HepG2 (cell line): Measurements from ENCODE around the gene LRBA. TPM values are rescaled to one million over a fixed set of nuclear protein-coding genes. Genes with fewer than 3 reads are reported as not detected.

ENCODE experiments used
- ATAC-seq: fragments of 200-7000 bp; cut with Tn5 transposase; 3 replicates; pipeline ENCODE4 v1.9.1; 2020; ENCODE audit warnings: mild to moderate bottlenecking, moderate library complexity
- BruUV-seq: library from RNA; stranded (reverse); fragments of 400-500 nt; replicated peaks from 2 replicates; lab custom pipeline; 2021; lab: Mats Ljungman, UMichigan
- CTCF ChIA-PET: fragments of 300-600 bp; formaldehyde crosslinking; extraction: SDS; loops from one replicate; lab custom pipeline; 2021; ENCODE audit warnings: low total read pairs, inconsistent platforms, low intra/inter-chr PET ratio; lab: Yijun Ruan, JAX
- POLR2A ChIA-PET: fragments of 350-600 bp; sonication (Branson Sonifier 250); formaldehyde crosslinking; loops from one replicate; lab custom pipeline; 2020; ENCODE audit warnings: antibody characterized with exemption, inconsistent platforms; lab: Yijun Ruan, JAX
- DNase-seq: peaks from one replicate; pipeline ENCODE4 v3.0.0-alpha.2; 2015; ENCODE audit warnings: low spot score
- FAIRE-seq: peaks from 3 replicates; lab custom pipeline; 2011; peaks lifted over from hg19 to GRCh38; lab: Jason Lieb, UNC
- H2AFZ ChIP-seq: one replicate; pipeline ENCODE4 v1.6.1; 2011; ENCODE audit warnings: low read length, inconsistent platforms
- H3K27ac ChIP-seq: fragments of 300-600 bp; 3 replicates; pipeline ENCODE4 v1.8.0; 2011; ENCODE audit warnings: mixed run types, mild to moderate bottlenecking, mixed read lengths, low read length, inconsistent platforms; ENCODE audit not compliant: insufficient read depth; ENCODE audit errors: extremely low read length
- H3K27me3 ChIP-seq, 2 experiments: fragments of 200-600 bp in 1 of 2; 2 replicates in 1 of 2; 3 replicates in 1 of 2; pipeline versions ENCODE4 v1.6.0 to v1.8.0; 2011; ENCODE audit warnings: low read length in 2 of 2, mild to moderate bottlenecking in 2 of 2, moderate library complexity in 2 of 2, inconsistent platforms in 1 of 2; ENCODE audit not compliant: insufficient read depth in 2 of 2, control insufficient read depth in 1 of 2
- H3K36me3 ChIP-seq, 2 experiments: fragments of 200-600 bp in 1 of 2; replicated peaks in 1 of 2; 2 replicates in 1 of 2; 3 replicates in 1 of 2; pipeline versions ENCODE4 v1.5.1 to v1.8.0; 2011; ENCODE audit warnings: low read length in 2 of 2, inconsistent platforms in 1 of 2; ENCODE audit not compliant: insufficient read depth in 2 of 2, control insufficient read depth in 1 of 2
- H3K4me1 ChIP-seq: 2 replicates; pipeline ENCODE4 v1.5.1; 2012; ENCODE audit warnings: low read length, inconsistent platforms; ENCODE audit not compliant: insufficient read depth
- H3K4me2 ChIP-seq: 2 replicates; pipeline ENCODE4 v1.6.0; 2011; ENCODE audit warnings: low read depth, low read length, inconsistent platforms
- H3K4me3 ChIP-seq, 3 experiments: fragments of 200-600 bp in 1 of 3; sonication (generic), shearing (Covaris generic) in 1 of 3; replicated peaks in 1 of 3; 2 replicates each; pipeline ENCODE4 v1.5.1; 2011 to 2016; ENCODE audit warnings: low read length in 3 of 3, inconsistent platforms in 2 of 3, low read depth in 2 of 3, mild to moderate bottlenecking in 2 of 3, control low read depth in 1 of 3, mixed read lengths in 1 of 3; ENCODE audit not compliant: insufficient read depth in 1 of 3
- H3K79me2 ChIP-seq: one replicate; pipeline ENCODE4 v1.6.1; 2011; ENCODE audit warnings: low read length, inconsistent platforms; ENCODE audit not compliant: insufficient read depth
- H3K9ac ChIP-seq: 2 replicates; pipeline ENCODE4 v1.6.0; 2011; ENCODE audit warnings: mild to moderate bottlenecking, low read depth, low read length, inconsistent platforms; ENCODE audit not compliant: insufficient read depth
- H3K9me3 ChIP-seq: 2 replicates; pipeline ENCODE4 v1.5.1; 2012; ENCODE audit warnings: mild to moderate bottlenecking, low read length
- H4K20me1 ChIP-seq: 2 replicates; pipeline ENCODE4 v1.6.0; 2011; ENCODE audit warnings: inconsistent platforms, mild to moderate bottlenecking, low read length, moderate library complexity; ENCODE audit not compliant: insufficient read depth
- CCAR2 ChIP-seq: fragments of 200-400 bp; formaldehyde crosslinking; optimal IDR thresholded peaks from 2 replicates; pipeline ENCODE3; 2018; ENCODE audit warnings: low read depth, mild to moderate bottlenecking, low read length, moderate library complexity
- FLYWCH1 ChIP-seq: sonication (generic); formaldehyde crosslinking; IDR thresholded peaks from 2 replicates; pipeline ENCODE4 v1.8.1; 2023; ENCODE audit warnings: mild to moderate bottlenecking, missing genetic modification reagents
- IKZF4 ChIP-seq: sonication (generic); formaldehyde crosslinking; IDR thresholded peaks from 2 replicates; pipeline ENCODE4 v1.5.1; 2020; ENCODE audit warnings: borderline replicate concordance, mild to moderate bottlenecking, low read depth, missing genetic modification reagents; ENCODE audit errors: not compliant biosample characterization
- MBNL3 ChIP-seq: fragments of 250-450 bp; sonication (Bioruptor Pico); conservative IDR thresholded peaks from 2 replicates; pipeline ENCODE4 v1.8.0; 2022; ENCODE audit warnings: mild to moderate bottlenecking, inconsistent platforms
- NFE2L1 ChIP-seq: sonication (generic); formaldehyde crosslinking; IDR thresholded peaks from 2 replicates; pipeline ENCODE4 v1.4.0; 2020; ENCODE audit warnings: missing genetic modification reagents, mild to moderate bottlenecking, borderline replicate concordance
- PTBP1 ChIP-seq: fragments of 200-400 bp; formaldehyde crosslinking; IDR thresholded peaks from 2 replicates; pipeline ENCODE4 v1.6.1; 2018; ENCODE audit warnings: low read length, low read depth; ENCODE audit not compliant: poor library complexity, severe bottlenecking
- ZNF160 ChIP-seq: sonication (generic); formaldehyde crosslinking; IDR thresholded peaks from 2 replicates; pipeline ENCODE4 v1.8.0; 2022; ENCODE audit warnings: mild to moderate bottlenecking, inconsistent platforms, missing genetic modification reagents
- ZNF556 ChIP-seq: sonication (generic); formaldehyde crosslinking; IDR thresholded peaks from 2 replicates; pipeline ENCODE4 v1.4.0; 2020; ENCODE audit warnings: mild to moderate bottlenecking, missing genetic modification reagents, borderline replicate concordance
- ZNF557 ChIP-seq: sonication (generic); formaldehyde crosslinking; IDR thresholded peaks from 2 replicates; pipeline ENCODE4 v1.4.0; 2020; ENCODE audit warnings: missing genetic modification reagents
- ZNF780A ChIP-seq: sonication (generic); formaldehyde crosslinking; IDR thresholded peaks from 2 replicates; pipeline ENCODE4 v1.8.0; 2022; ENCODE audit warnings: mild to moderate bottlenecking, missing genetic modification reagents, moderate library complexity
- WGBS: methylation state at CpG from one replicate; pipeline ENCODE4 v1.1.6; 2017; ENCODE audit warnings: low lambda C conversion rate; 5-methylcytosine and 5-hydroxymethylcytosine counted together
- in situ Hi-C: cut with HindIII; loops from 2 replicates; pipeline ENCODE4 v1.10.0; 2017; ENCODE audit warnings: low pct_unique_long_range_greater_than_20kb; ENCODE audit not compliant: extremely low pct_ligation_motif_present
- intact Hi-C: fragments of 100-400 bp; cut with micrococcal nuclease; formaldehyde crosslinking; loops from one replicate; pipeline ENCODE4 v1.10.0; 2022; ENCODE audit not compliant: unreplicated experiment
- polyA plus RNA-seq, 8 experiments: library from polyadenylated mRNA; depleted of rRNA in 3 of 8; stranded (reverse) in 7 of 8; unstranded in 1 of 8; fragments of >200 nt; fragmentation: Illumina TruSeq in 4 of 8; extraction: Trizol in 4 of 8; gene quantifications; 2 replicates each; pipeline versions ENCODE4 v1.2.1 to v1.2.3, GENCODE V29; 2011 to 2016; ENCODE audit warnings: low read depth in 4 of 8, missing spikeins in 1 of 8, mixed read lengths in 1 of 8; ENCODE audit not compliant: insufficient read depth in 1 of 8
- total RNA-seq, 5 experiments: library from RNA; depleted of rRNA; stranded (reverse); fragments of >200 nt; fragmentation: Illumina TruSeq; extraction: Trizol; gene quantifications; 2 replicates each; pipeline ENCODE4 v1.2.3, GENCODE V29; 2016; ENCODE audit warnings: low read depth in 1 of 5
- TF ChIP-seq, protein P1 (sequence below): sonication (generic); formaldehyde crosslinking; IDR thresholded peaks from 2 replicates; pipeline ENCODE4 v1.5.0; 2020; ENCODE audit warnings: missing genetic modification reagents
- TF ChIP-seq, protein P2 (sequence below): IDR thresholded peaks from 2 replicates; pipeline ENCODE4 v1.6.1; 2016; ENCODE audit warnings: mild to moderate bottlenecking, missing biosample characterization, missing genetic modification reagents
- TF ChIP-seq, protein P3 (sequence below): sonication (generic); formaldehyde crosslinking; IDR thresholded peaks from 2 replicates; pipeline ENCODE4 v1.8.0; 2022; ENCODE audit warnings: missing genetic modification reagents, mild to moderate bottlenecking, borderline replicate concordance

LRBA gene
- total and polyA plus RNA-seq, 2 of the 13 experiments (the other 11 are each of a cell fraction or from before 2014, with no cell fraction given): 21.0 to 37.2 TPM

DNA sequence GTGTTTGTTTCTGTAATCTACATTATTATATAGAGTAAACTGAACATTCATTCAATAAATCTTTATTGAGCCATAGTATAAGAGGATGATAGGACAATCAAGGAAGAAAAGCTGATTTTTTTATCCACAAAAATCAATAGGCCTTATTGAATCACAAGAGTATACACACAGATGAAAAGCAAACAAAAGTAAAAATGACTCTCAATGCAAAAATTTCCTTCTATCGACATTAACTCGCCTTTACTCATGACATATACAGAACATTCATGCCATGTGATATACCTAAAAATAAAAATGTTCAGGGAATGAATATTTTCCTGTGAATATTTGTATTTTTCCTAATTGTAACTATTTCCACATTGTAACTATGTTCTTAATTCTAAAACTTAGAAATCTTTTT is 161.2 kb downstream of the LRBA start:
- CTCF ChIA-PET: no interaction called here
- Histone ChIP-seq H3K36me3 (peaks cover 3 to 22% of the 10 kb centered on the region in 2 experiments; a peak in 4 of 5 replicates), H3K27me3 (no peaks in the 10 kb centered on the region), H4K20me1 (no peaks in the 10 kb centered on the region)
- no peak for TF ChIP-seq CCAR2
- no peak for TF ChIP-seq NFE2L1 (CRISPR knock-in tag)
- no peak for TF ChIP-seq PTBP1
- TF ChIP-seq, protein P1, sequence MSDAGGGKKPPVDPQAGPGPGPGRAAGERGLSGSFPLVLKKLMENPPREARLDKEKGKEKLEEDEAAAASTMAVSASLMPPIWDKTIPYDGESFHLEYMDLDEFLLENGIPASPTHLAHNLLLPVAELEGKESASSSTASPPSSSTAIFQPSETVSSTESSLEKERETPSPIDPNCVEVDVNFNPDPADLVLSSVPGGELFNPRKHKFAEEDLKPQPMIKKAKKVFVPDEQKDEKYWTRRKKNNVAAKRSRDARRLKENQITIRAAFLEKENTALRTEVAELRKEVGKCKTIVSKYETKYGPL (CRISPR knock-in tag): no peak
- TF ChIP-seq, protein P2, sequence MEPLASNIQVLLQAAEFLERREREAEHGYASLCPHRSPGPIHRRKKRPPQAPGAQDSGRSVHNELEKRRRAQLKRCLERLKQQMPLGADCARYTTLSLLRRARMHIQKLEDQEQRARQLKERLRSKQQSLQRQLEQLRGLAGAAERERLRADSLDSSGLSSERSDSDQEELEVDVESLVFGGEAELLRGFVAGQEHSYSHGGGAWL (CRISPR knock-in tag): no peak
- TF ChIP-seq ZNF557: no peak
- no peak for TF ChIP-seq IKZF4 (CRISPR knock-in tag)
- no peak for TF ChIP-seq ZNF556 (CRISPR knock-in tag)
- TF ChIP-seq ZNF780A (CRISPR knock-in tag): no peak
- no peak for TF ChIP-seq MBNL3 (CRISPR knock-in tag)
- TF ChIP-seq, protein P3, sequence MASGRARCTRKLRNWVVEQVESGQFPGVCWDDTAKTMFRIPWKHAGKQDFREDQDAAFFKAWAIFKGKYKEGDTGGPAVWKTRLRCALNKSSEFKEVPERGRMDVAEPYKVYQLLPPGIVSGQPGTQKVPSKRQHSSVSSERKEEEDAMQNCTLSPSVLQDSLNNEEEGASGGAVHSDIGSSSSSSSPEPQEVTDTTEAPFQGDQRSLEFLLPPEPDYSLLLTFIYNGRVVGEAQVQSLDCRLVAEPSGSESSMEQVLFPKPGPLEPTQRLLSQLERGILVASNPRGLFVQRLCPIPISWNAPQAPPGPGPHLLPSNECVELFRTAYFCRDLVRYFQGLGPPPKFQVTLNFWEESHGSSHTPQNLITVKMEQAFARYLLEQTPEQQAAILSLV: no peak
- TF ChIP-seq ZNF160 (CRISPR knock-in tag): no peak
- no peak for TF ChIP-seq FLYWCH1 (CRISPR knock-in tag)
- TF ChIP-seq, all 625 proteins: peak for 0
- no TSS peak for BruUV-seq
- H3K27ac ChIP-seq: no peak overlapping the region
- no peak for ATAC-seq
- in situ Hi-C loops: loop anchor here (25.0 kb wide), 1 partner anchor 867 kb away; no protein-coding TSS in a partner anchor
- no peak overlapping the region for H3K4me3 ChIP-seq
- no peak for FAIRE-seq
- no peaks in the 10 kb centered on the region for H3K4me1 ChIP-seq
- no peak overlapping the region for H3K4me2 ChIP-seq
- no peak for DNase-seq
- WGBS: 97% methylated on average over 2 of the region's 2 CpGs
- no peak overlapping the region for H2AFZ ChIP-seq
- POLR2A ChIA-PET: no interaction called here
- no peaks in the 10 kb centered on the region for H3K79me2 ChIP-seq
- intact Hi-C loops: no loop called here
- H3K9ac ChIP-seq: no peak overlapping the region
- H3K9me3 ChIP-seq: no peaks in the 10 kb centered on the region
